Fibroblast of the aortic adventitia (primary cell): ENCODE data around the gene SFTPD. TPM values are rescaled to one million over a fixed set of nuclear protein-coding genes. Genes with fewer than 3 reads are reported as not detected.
"Not testable (repeated sequence)": the region's sequence is repeated elsewhere in the genome, so short reads cannot be mapped to it uniquely, and the experiment has no call there.

ENCODE experiments used
- DNase-seq: peaks from one replicate; pipeline ENCODE4 v3.0.0-alpha.2; 2010; ENCODE audit warnings: low read depth
- H3K4me3 ChIP-seq: 2 replicates; pipeline ENCODE4 v1.5.1; 2011; ENCODE audit warnings: low read depth, mild to moderate bottlenecking, control low read depth, low read length, moderate library complexity
- total RNA-seq: library from RNA; depleted of rRNA; stranded (reverse); fragments of >200 nt; gene quantifications from 2 replicates; pipeline ENCODE4 v1.2.3, GENCODE V29; 2012; ENCODE audit warnings: low replicate concordance
- TF ChIP-seq, protein P1 (sequence below): IDR thresholded peaks from 2 replicates; pipeline ENCODE4 v1.5.1; 2011; ENCODE audit warnings: mild to moderate bottlenecking, low read length, control low read depth, inconsistent platforms; ENCODE audit not compliant: insufficient read depth

SFTPD gene
- total RNA-seq, result not detected in 2 replicates

DNA sequence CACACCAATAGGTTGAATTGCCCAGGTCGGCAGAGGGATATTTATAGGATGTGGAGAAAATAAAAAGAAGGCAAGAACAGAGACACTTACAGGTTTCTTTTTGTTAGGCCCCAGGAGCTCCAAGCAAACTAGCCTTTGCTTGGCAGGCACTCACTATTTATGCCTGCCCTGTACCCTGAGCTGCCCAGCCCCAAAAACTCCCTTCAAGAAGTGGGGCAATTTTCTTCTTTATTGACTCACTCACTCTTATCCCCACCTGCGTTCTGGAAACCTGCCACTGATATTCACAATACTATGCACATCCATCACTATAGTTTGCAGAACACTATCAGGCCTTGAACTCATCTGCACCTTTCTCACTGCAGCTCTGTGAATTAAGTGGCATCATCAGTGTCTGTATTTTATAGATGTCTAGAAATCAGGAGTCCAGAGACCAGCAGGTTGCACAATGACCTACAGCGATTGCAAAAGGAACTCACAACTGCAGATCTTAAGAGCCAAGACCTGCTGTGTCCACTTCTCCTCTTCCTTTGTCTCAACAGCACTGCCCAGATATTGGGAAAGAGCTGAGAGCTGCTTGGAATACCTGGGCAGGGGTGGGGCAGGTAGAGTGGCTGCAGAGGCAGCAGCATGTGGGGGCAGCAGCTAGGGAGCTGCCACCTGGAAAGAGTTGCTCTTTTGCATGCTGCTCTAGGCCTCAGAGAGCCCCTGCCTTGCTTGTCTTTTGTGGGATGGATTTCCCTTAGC lies at the start of gene SFTPD:
SFTPD (minus strand) TSS at position 130 of the 747 bp plus-strand sequence. CDS start 2,446 bp downstream, outside the sequence.
- DNase-seq, result no peak
- TF ChIP-seq, protein P1, sequence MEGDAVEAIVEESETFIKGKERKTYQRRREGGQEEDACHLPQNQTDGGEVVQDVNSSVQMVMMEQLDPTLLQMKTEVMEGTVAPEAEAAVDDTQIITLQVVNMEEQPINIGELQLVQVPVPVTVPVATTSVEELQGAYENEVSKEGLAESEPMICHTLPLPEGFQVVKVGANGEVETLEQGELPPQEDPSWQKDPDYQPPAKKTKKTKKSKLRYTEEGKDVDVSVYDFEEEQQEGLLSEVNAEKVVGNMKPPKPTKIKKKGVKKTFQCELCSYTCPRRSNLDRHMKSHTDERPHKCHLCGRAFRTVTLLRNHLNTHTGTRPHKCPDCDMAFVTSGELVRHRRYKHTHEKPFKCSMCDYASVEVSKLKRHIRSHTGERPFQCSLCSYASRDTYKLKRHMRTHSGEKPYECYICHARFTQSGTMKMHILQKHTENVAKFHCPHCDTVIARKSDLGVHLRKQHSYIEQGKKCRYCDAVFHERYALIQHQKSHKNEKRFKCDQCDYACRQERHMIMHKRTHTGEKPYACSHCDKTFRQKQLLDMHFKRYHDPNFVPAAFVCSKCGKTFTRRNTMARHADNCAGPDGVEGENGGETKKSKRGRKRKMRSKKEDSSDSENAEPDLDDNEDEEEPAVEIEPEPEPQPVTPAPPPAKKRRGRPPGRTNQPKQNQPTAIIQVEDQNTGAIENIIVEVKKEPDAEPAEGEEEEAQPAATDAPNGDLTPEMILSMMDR, result no peak
- H3K4me3 ChIP-seq, result no peak within 1 kb of the TSS

DNA sequence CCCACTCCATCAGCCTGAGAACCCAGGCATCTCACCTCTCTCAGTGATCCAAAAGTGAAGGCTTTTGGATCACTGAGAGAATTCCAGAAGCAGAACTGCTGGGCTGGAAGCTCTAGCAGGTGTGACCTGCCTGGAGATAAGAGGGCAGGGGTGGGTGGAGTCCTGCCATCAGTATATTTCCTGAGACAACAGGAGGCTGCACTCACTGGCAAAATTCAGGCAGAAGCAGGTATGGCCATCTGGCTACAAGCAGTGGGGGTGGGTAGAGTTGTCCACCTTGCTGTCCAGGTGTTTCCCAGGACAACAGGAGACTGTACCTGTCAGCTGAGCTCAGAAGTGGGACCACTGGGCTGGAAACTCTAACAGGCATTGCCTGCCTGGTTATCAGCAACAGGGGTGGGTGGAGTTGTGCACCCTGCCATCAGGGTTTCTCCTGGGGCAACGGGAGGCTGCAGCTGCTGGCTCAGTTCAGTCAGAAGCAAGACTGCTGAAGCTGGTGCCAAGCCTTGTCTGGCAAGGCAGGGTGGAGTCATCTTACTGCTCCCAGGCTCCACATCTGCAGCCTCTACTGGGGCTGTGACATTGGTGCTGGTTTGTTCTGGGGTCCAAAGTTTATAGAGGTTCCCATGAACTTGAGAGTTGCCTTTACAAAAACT lies 47.2 kb upstream of the SFTPD start:
- TF ChIP-seq, protein P1, result no peak
- DNase-seq, result no peak
- no peak overlapping the region for H3K4me3 ChIP-seq

DNA sequence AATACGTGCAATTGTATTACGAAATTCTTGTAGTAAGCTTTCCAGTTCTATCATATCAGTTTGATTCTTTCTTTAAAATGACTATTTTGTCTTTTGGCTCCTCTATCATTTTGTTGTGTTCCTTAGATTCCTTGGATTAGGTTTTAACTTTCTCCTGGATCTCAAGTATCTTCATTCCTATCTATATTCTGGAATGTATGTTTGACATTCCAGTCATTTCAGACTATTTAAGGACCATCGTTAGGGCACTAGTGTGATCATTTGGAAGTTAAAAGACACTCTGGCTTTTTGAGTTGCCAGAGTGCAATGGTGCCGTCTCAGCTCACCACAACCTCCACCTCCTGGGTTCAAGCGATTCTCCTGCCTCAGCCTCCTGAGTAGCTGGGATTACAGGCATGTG lies 45.7 kb upstream of the SFTPD start:
- TF ChIP-seq, protein P1, result no peak
- no peak overlapping the region for H3K4me3 ChIP-seq
- no peak for DNase-seq

DNA sequence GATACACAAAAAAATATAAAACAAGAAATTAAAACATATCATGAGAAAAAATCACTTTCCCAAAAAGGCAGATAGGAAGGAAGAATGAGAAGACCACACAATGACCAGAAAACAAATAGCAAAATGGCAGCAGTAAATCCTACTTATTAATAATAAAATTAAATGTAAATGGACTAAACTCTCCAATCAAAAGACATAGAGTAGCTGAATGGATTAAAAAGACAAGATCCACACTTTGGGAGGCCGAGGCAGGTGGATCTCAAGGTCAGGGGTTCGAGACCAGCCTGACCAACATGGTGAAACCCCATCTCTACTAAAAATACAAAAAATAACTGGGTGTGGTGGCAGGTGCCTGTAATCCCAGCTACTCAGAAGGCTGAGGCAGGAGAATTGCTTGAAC lies 39.3 kb upstream of the SFTPD start:
- not testable (repeated sequence) for DNase-seq, H3K4me3 ChIP-seq

DNA sequence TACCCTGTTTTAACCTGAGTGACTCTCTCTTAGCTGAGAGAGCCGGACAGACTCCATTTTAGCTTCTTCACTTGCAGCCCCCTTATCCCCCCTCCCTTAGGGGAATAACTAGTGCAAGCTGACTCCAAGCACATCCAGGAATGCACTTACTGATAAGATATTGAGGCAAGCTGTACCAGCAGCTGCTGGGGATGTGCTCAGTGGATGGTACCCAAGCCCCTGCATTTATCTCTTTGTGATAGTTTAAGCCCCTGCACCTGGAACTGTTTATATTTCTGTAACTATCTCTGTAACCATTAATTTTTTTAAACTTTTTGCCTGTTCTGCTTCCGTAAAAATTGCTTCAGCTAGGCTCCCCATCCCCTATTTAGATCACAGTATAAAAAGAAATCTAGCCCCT lies 37.8 kb upstream of the SFTPD start:
- not testable (repeated sequence) for DNase-seq, H3K4me3 ChIP-seq

DNA sequence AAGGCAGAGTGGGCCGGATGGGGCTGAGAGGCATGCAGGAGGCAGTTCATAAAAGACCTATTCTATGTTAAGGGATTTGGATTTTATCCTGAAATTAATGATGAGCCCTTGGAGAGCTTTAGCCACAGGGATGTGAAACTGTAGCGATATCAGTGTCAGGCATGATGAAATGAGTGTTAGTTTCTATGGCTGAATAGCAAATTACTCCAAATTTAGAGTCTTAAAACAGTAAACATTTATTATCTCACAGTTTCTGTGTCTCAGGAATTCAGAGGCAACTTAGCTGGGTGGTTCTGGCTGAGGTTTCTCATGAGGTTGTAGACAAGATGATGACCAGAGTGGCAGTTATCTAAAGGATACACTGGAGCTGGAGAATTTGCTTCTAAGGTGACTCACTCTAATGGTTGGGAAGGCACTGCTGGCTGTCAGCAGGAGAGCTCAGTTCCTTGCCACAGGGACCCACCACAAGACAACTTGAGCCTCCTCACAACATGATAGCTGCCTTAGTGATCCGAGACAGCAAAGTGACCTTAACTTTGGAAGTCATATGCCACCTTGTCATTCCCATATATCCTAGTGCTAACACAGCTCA lies 36.7 kb upstream of the SFTPD start:
- DNase-seq, result no peak
- no peak overlapping the region for H3K4me3 ChIP-seq
- TF ChIP-seq, protein P1, result no peak

DNA sequence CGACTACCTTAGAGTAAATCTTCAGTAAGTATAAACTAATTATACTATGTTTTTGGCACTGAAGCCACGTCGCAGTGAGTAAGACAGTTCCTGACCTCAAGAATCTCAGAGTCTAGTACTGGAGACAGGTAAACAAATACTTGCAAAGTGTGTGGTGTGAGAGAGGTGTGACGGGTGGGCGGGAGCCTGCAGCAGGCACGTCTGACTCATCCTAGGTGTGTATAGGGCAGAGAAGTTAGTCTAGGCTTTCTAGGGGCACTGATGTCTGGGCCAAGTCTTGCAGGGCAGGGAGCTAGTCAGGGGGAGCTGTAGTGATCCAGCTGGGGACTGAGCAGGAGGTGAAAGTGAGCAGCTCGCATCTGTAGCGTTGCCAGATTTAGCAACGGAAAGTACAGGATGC lies 35.9 kb upstream of the SFTPD start:
- TF ChIP-seq, protein P1, result no peak
- no peak for DNase-seq
- no peak overlapping the region for H3K4me3 ChIP-seq
